Stimulated activated naive CD8-positive, alpha-beta T cell treated with anti-CD3 and anti-CD28 coated beads, Interleukin-15, Interleukin-2, amounts not matched to agents 100 U/mL and 50 U/mL, for 24 hours (primary cell): ENCODE measurements around the gene ERGIC1.

ENCODE experiments used
- ATAC-seq: fragments of 150-1000 bp; cut with Tn5 transposase; one replicate; pipeline ENCODE4 v1.10.0; 2021
- DNase-seq: peaks from one replicate; pipeline ENCODE4 v3.0.0; 2021

ERGIC1 gene

DNA sequence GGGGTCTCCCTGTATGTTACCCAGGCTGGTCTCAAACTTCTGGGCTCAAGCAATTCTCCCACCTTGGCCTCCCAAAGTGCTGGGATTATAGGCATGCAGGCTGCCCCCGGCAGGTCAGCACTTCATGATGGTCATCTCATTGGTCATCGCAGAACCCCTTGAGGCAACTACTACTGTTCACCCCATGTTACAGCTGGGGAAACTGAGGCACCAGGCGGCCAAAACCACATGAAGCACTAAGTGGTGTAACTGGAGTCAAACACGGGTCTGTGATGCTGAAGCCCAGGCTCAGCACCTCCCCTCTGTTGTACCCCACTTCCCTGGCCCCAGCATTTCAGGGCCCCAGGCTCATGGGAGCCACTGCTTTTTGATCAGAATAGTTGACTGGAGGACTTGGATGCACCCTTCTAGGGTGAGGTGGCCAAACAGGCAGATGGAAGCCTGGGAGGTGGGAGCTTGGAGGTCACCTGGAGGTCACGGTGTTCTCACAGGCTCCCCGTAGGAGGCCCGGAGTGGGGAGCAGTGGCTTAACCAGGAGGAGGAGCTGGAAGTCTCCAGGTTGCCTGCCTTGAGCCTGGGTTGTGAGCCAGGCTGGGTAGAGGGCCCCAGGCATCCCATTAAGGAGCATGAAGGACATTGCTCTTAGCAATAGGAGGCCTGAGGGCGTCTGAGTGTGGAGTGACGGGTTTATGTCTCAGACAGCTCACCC lies 67.9 kb downstream of the ERGIC1 start:
- no peak for DNase-seq
- no peak for ATAC-seq

GRCh38 chr5:172902497-172903472 lies 68.7 kb downstream of the ERGIC1 start:
- ATAC-seq (peak; percentile 22), DNase-seq (no peak)

- ATAC-seq (no peak), DNase-seq (no peak)
These were observed 69.7 kb downstream of the ERGIC1 start for GRCh38 chr5:172903790-172904189.

GRCh38 chr5:172904312-172904642 lies 70.2 kb downstream of the ERGIC1 start:
- DNase-seq (no peak), ATAC-seq (no peak)

- DNase-seq, result no peak
- ATAC-seq, result no peak
These were observed 70.7 kb downstream of the ERGIC1 start for GRCh38 chr5:172904643-172905345.

DNA sequence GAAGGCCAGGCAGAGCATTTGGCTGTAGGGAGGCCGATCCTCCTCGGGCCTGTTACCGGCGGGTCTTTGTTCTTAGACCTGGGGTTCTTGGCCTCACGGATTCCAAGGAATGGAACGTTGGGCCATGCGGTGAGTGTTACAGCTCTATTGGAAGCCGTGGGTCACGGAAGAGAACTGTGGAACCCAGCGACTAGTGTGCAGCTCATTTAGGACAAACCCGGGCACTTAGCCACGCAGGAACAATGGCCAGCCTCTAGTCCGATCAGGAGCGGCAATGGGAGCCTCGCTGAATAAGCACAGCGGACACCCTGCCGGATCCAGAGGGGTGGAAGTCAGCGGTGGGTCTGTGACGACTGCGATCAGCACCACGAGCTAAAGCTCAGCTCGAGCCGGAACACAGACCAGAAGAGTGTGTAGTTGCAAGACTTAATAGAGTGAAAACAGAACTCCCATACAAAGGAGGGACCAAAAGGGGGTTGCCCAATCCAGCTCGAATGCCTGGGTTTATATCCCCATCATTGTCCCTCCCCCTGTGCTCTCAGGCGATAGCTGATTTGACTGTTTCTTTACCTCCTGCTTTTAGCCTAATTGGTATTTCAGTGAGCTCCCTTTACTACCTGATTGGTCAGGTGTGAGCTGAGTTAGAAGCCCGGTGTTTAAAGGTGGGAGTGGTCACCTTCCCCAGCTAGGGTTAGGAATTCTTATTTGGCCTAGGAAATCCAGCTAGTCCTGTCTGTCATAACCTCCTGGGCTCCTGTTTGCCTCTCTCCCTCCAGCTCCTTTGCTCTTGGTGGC lies 71.5 kb downstream of the ERGIC1 start:
- ATAC-seq, result no peak
- no peak for DNase-seq

DNA sequence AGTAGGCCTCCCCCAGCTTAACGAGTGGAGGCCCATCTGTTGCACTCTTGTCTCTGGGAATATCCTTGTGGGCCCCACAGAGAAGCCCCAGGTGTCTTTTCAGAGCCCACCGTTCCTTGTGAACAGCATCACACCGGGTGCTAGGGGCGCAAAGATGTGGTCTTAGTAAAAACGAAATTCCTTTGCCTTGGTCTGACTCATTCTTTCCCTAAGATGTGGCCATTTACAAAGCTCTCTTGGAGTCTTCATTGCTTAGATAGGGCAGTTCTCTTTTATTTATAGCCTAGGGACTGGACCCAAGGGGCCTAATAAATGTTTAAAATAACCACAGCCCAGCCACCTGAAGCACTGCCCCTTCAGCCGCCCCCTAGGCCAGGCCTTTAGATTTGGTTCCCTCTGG lies 72.4 kb downstream of the ERGIC1 start:
- DNase-seq (no peak), ATAC-seq (no peak)

DNA sequence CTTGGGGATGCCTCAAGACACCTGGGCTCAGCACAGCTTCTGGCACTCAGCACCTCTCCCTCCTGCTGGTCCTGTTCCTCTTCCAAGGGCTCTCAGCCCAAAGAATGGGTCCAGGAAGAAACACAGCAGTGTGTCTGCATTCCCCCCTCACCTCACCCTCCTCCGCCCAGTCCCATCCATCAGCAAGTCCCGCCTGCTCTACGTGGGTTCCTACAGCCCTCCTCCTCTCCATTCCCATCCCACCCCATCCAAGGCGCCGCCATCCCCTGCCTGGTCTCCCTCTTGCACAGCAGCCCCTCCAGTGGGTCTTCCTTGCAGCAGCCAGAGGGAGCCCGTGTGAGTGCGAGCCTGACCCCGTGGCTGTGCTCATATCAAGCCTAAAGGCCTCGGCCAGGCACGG lies 72.8 kb downstream of the ERGIC1 start:
- DNase-seq (no peak), ATAC-seq (no peak)

- DNase-seq, result no peak
- ATAC-seq, result no peak
These were observed 73.6 kb downstream of the ERGIC1 start for GRCh38 chr5:172907657-172908056.

DNA sequence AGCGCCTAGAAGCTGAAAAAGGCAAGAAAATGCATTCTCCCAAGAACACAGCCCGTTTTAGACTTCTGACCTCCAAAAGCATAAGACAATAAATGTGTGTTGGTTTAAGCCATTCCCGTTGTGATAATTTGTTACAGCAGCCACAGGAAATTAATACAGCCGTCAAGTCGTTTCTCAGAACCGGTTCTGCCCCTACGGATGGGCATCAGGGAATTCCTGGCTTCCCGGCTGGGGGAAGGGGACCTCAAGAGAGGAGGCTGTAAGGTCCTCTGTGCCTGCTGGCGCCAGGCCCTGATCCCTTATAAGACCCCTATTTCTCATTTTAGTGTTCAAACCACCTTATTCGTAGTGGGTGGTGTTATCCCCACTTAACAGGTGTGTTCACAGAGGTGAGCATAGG lies 74.6 kb downstream of the ERGIC1 start:
- DNase-seq (no peak), ATAC-seq (no peak)

DNA sequence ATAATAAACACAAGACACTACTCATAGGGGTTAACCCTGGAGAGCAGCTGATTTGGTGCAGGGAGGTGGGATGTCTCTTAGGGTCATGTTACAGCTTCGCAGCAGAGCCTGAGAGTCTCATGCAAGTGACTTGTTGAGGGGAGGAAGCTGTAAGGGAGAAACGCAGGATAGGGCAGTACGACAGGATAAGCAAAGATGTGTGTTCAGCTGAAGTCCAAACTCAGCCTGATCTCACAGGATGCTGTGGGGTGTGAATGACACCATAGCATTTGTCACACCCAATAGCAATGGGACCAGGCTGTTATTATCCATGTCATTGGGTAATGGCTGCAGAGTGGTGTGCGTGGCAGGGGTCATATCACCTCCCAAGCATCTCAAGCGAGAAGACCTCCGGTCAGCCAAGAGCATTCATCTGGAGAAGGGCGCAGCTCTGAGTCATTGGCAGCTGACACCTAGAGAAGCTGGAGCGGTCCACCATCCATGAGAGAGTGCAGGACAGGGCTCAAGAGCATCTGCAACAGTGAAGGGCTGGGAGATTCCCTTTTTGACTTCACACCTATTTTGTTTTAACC lies 76.0 kb downstream of the ERGIC1 start:
- DNase-seq (no peak), ATAC-seq (no peak)

- peak; percentile 32 for ATAC-seq
- peak; percentile 30 for DNase-seq
These were observed 77.0 kb downstream of the ERGIC1 start for GRCh38 chr5:172910828-172911627.

GRCh38 chr5:172911628-172911880 lies 77.5 kb downstream of the ERGIC1 start:
- DNase-seq, result no peak
- no peak for ATAC-seq

DNA sequence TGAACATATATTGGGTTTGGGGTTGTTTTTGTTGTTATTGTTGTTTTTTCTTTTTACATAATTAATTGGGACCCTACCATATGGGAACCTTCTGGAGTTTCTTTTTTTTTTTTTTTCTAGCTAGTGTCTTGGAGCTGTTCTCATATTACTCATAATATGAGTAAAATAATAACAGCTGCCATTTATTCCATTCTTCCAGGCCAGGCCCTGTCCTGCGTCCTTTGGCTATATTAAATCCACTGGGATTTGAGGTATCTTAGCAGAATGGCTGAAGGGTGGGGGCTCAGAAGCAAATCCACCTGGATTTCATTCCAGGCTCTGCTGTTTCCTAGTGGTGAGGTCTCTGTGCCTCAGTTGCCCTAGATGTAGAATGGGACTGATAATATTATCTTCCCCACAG lies 77.9 kb downstream of the ERGIC1 start:
- no peak for ATAC-seq
- DNase-seq, result no peak

DNA sequence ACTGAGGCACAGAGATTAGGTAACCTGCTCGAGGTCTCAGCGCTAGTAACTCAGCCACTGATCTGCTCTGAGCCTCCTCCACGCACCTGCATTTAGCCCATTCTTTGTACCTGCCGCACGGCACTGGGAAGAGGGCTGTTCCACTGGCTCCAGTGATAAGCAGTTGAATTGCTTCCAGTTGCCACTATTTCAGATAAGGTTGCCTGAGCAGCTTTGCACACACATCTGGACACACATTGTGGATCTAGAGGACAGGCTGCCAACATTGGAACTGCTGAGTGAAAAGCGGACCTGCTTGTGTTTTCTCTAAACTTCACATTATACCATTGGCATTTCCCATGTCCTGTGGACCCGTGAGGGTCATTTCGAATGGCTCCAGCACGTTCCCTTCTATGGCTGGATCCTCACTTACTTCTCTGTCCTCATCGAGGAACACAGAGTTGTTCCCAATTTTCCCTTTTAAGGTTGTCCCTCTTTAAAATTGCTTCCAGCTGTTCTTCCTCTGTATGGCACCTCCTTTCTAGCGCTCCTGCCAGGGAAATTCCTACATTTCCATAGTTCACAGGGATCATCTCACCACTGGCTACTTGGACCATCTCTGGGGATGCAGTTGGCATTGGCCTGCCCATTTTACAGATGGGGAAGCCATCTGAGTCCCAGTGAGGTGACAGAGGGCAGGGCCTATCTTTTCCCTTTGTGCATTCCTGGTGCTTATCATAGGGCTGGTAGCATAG lies 79.2 kb downstream of the ERGIC1 start:
- ATAC-seq, result no peak

DNA sequence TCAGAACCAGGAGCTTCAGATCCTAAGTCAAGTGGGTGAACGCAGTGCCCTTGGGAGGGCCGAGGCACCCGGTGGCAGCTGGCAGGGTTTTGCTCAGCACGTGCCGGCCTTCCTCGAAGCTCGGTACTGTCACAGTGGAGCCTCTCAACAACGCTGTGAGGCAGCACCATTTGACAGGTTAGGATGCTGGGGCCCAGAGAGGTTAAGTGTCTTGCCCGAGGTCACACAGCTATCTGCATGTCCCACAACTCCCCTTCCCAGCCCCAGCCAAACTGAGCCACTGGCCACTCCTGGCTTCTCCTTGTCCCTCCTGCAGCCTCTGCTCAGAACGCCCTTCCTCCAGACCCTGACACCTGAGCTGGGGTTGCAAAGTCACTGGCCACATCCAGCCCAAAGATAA lies 81.5 kb downstream of the ERGIC1 start:
- no peak for DNase-seq
- no peak for ATAC-seq

More for the DNA sequence above, 79.2 kb downstream of the ERGIC1 start:
- DNase-seq, result no peak

- ATAC-seq (peak; percentile 41), DNase-seq (peak; percentile 41)
These were observed 84.6 kb downstream of the ERGIC1 start for GRCh38 chr5:172918421-172919371.

- no peak for ATAC-seq
- no peak for DNase-seq
These were observed 85.7 kb downstream of the ERGIC1 start for GRCh38 chr5:172919525-172920446.
